Heart right ventricle (tissue), 16 donors: Measurements from ENCODE around the gene EIF2D. TPM values are rescaled to one million over a fixed set of nuclear protein-coding genes. Genes with fewer than 3 reads are reported as not detected.

Experiments
- ATAC-seq, 8 donors: fragments of 200-7000 bp; cut with Tn5 transposase; one replicate each; pipeline ENCODE4 v1.9.1; 2020; ENCODE audit warnings: mild to moderate bottlenecking in 8 of 8, moderate library complexity in 8 of 8, moderate number of reproducible peaks in 1 of 8
- DNase-seq, 2 donors: peaks; one replicate each; pipeline ENCODE4 v3.0.0-alpha.2; 2020
- H3K27ac ChIP-seq, 10 donors: fragments of 200-600 bp; sonication (generic) in 2 of 10; one replicate each; pipeline versions ENCODE4 v1.5.0 to v1.8.0; 2020 to 2022; ENCODE audit warnings: mild to moderate bottlenecking in 3 of 10
- H3K27me3 ChIP-seq, 7 donors: fragments of 200-600 bp; one replicate each; pipeline ENCODE4 v1.8.0; 2021 to 2022; ENCODE audit warnings: mild to moderate bottlenecking in 2 of 7
- H3K36me3 ChIP-seq, 9 donors: fragments of 200-600 bp; sonication (generic) in 1 of 9; one replicate each; pipeline versions ENCODE4 v1.5.0 to v1.8.0; 2020 to 2022; ENCODE audit warnings: mild to moderate bottlenecking in 2 of 9
- H3K4me1 ChIP-seq, 9 donors: fragments of 200-600 bp; sonication (generic) in 1 of 9; one replicate each; pipeline versions ENCODE4 v1.5.0 to v1.8.0; 2020 to 2022; ENCODE audit warnings: mild to moderate bottlenecking in 4 of 9
- H3K4me3 ChIP-seq, 10 donors: fragments of 200-600 bp; sonication (generic) in 2 of 10; one replicate each; pipeline versions ENCODE4 v1.5.0 to v1.8.0; 2020 to 2022; ENCODE audit warnings: mild to moderate bottlenecking in 7 of 10, moderate library complexity in 2 of 10
- H3K9me3 ChIP-seq, 11 donors: fragments of 200-600 bp in 10 of 11; sonication (generic) in 2 of 11; one replicate each; pipeline versions ENCODE4 v1.5.0 to v1.8.0; 2013 to 2022; ENCODE audit warnings: mild to moderate bottlenecking in 2 of 11, control low read depth in 1 of 11, moderate library complexity in 1 of 11
- WGBS, 2 donors: extraction: QIAGEN DNeasy Blood & Tissue Kit; methylation state at CpG; one replicate each; pipeline ENCODE4 v1.1.7; 2013; ENCODE audit warnings: inconsistent platforms in 1 of 2; 5-methylcytosine and 5-hydroxymethylcytosine counted together
- intact Hi-C, 10 donors: fragments of 100-400 bp; cut with DNase I; formaldehyde crosslinking; loops; one replicate each; pipeline versions ENCODE4 v1.11.1 to v1.14.2; 2022
- polyA plus RNA-seq, 2 donors: library from polyadenylated mRNA; stranded (reverse); fragments of 200-250 nt; gene quantifications; one replicate each; pipeline ENCODE4 v1.2.3, GENCODE V29; 2013
- total RNA-seq, 10 donors: library from RNA; stranded (reverse); fragmentation: NEBNext Ultra II Directional in 3 of 10; extraction: Animal tissue kit (Norgen Biotek cat#: 25700) in 3 of 10; gene quantifications; one replicate each; pipeline versions ENCODE4 v1.2.1 to v1.2.4, GENCODE V29; 2021 to 2023
- TF ChIP-seq, protein P1 (sequence below), 9 donors: fragments of 200-600 bp; sonication (generic) in 2 of 9; IDR thresholded peaks; one replicate each; pipeline versions ENCODE4 v1.5.0 to v1.8.0; 2021 to 2022; ENCODE audit warnings: antibody characterized with exemption in 9 of 9, mild to moderate bottlenecking in 5 of 9, moderate library complexity in 1 of 9
- donor health status: Arrhythmogenic right ventricular cardiomyopathy.
- donor health status: ischemic (EF 13 %, LVEDD 7.1; RV severe dilation, severe dysfunction).
- donor health status: healthy with polysubstance abuse.
- donor health status: DM: no; HTN: yes; CAD: no.
- donor health status: DM: no; HTN: no; CAD: no.
- donor health status: ischemic (EF 25% LVEDD 6.9; RV normal size, moderate dysfunction).
- donor health status: ischemic (EF 25% LVEDD 5.7; RV mildly dilated, moderate dysfunction).
- donor health status: healthy.
- donor health status: DM: yes; HTN: yes; CAD: no.
- donor health status: Ischemic cardiomyopathy.
- donor health status: ischemic (EF 35%, LVEDD 5.7; RV mildly dilated, moderate dysfunction).
- donor health status: nonischemic (EF 11% LVEDD 7.7; RV severe dilation, severe dysfunction).
- donor health status: DM: yes; HTN: yes; CAD: no.
- donor health status: PGD.
- donor health status: ischemic (EF 29% LVEDD 5.4; RV normal size, mild dysfunction).
- donor health status: nonischemic (EF 23%, LVEDD 6.1; RV moderate dilation, normal function).

Gene EIF2D
- total and polyA plus RNA-seq, 12 donors = 16.8 to 35.6 (median 29.5) TPM

- ATAC-seq (no peak), DNase-seq (no peak)
- Histone ChIP-seq H3K4me3 (no peak overlapping the region), H3K9me3 (no peaks in the 10 kb centered on the region), H3K4me1 (peaks cover 5 to 15% (median 10%) of the 10 kb centered on the region in 9 donors), H3K27ac (no peak overlapping the region), H3K36me3 (peaks cover 0 to 68% (median 37%) of the 10 kb centered on the region in 9 donors), H3K27me3 (no peaks in the 10 kb centered on the region)
- WGBS, 2 donors = 56 to 57% methylated on average over 4 of the region's 4 CpGs
- TF ChIP-seq, protein P1, sequence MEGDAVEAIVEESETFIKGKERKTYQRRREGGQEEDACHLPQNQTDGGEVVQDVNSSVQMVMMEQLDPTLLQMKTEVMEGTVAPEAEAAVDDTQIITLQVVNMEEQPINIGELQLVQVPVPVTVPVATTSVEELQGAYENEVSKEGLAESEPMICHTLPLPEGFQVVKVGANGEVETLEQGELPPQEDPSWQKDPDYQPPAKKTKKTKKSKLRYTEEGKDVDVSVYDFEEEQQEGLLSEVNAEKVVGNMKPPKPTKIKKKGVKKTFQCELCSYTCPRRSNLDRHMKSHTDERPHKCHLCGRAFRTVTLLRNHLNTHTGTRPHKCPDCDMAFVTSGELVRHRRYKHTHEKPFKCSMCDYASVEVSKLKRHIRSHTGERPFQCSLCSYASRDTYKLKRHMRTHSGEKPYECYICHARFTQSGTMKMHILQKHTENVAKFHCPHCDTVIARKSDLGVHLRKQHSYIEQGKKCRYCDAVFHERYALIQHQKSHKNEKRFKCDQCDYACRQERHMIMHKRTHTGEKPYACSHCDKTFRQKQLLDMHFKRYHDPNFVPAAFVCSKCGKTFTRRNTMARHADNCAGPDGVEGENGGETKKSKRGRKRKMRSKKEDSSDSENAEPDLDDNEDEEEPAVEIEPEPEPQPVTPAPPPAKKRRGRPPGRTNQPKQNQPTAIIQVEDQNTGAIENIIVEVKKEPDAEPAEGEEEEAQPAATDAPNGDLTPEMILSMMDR (IDR thresholded peaks at IDR 0.05) = no peak
- intact Hi-C loops = loop anchor here in 1 of 10 donors (10.0 kb wide), 1 partner anchor 375 kb away; no protein-coding TSS in a partner anchor
Observed at GRCh38 chr1:206609229-206609991, 2.9 kb downstream of the EIF2D start.

DNA sequence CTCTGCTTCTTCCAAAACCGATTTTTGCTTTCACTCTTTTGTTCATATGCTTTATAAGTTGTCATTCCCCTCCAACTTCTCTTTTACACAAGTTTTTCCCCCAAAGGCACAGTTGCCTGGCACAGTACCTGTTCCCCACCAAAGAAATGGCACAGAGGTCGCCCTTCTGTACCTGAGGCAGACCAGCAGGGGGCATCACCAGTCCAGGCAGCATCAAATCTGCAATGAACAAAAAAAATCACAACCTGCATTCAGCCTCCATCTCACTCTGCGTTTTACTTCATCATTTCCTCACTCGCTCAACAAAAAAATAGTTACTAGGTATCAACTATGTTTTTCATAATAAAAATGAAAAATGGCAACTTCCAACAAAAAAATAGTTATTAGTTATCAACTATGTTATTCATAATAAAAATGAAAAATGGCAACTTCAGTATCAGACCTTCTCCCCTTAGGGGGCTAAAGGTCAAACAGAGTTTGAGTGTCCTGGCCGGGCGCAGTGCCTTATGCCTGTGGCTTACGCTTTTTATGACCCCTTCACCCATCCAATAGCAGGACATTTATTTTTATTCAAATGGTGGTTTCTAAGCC, 4.1 kb downstream of the EIF2D start:
- no peak for ATAC-seq
- peaks cover 0 to 80% (median 44%) of the 10 kb centered on the region in 9 donors for H3K36me3 ChIP-seq
- no peaks in the 10 kb centered on the region for H3K27me3 ChIP-seq
- TF ChIP-seq, protein P1 (IDR thresholded peaks at IDR 0.05) = peak; percentile 30 to 77 (median 63)
- no peak for DNase-seq
- H3K9me3 ChIP-seq = no peaks in the 10 kb centered on the region
- H3K4me1 ChIP-seq = peaks cover 5 to 15% (median 10%) of the 10 kb centered on the region in 9 donors
- intact Hi-C loops = loop anchor here in 1 of 10 donors (10.0 kb wide), 1 partner anchor 377 kb away; no protein-coding TSS in a partner anchor
- 78 to 81% methylated on average over 7 of the region's 7 CpGs for WGBS, 2 donors
- H3K27ac ChIP-seq = no peak overlapping the region
- H3K4me3 ChIP-seq = no peak overlapping the region

DNA sequence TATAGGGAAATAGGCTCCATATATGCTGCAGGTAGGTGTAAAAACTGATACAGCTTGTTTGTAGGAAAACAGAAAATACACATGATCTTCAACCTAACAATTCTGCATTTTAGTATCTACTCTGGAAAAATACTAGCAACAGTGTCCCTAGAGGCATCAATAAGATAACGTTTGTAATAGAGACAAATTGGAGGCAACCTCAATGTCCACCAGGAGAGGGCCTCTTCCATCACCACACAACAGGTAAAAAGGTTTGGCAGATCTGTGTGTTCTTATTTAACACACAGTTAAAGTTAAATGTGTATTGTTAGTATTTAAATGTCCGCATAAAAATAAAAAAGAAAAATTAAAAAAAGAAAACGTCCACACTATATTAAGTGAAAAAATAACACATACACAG, 5.4 kb downstream of the EIF2D start:
- intact Hi-C loops = loop anchor here in 1 of 10 donors (10.0 kb wide), 1 partner anchor 378 kb away; no protein-coding TSS in a partner anchor

GRCh38 chr1:206604861-206605260, 7.4 kb downstream of the EIF2D start:
- DNase-seq (no peak), ATAC-seq (no peak)
- WGBS, 2 donors = 76 to 83% methylated on average over 5 of the region's 5 CpGs
- TF ChIP-seq, protein P1 (IDR thresholded peaks at IDR 0.05) = no peak
- Histone ChIP-seq H3K4me1 (no peaks in the 10 kb centered on the region), H3K36me3 (peaks cover 0 to 100% (median 72%) of the 10 kb centered on the region in 9 donors), H3K27me3 (no peaks in the 10 kb centered on the region), H3K27ac (no peak overlapping the region), H3K4me3 (no peak overlapping the region), H3K9me3 (no peaks in the 10 kb centered on the region)
- intact Hi-C loops = loop anchor here in 1 of 10 donors (10.0 kb wide), 1 partner anchor 380 kb away; no protein-coding TSS in a partner anchor

More for the DNA sequence above, 5.4 kb downstream of the EIF2D start:
- Histone ChIP-seq H3K27ac (no peak overlapping the region), H3K4me3 (no peak overlapping the region), H3K36me3 (peaks cover 0 to 94% (median 57%) of the 10 kb centered on the region in 9 donors), H3K9me3 (no peaks in the 10 kb centered on the region), H3K4me1 (peaks cover 5 to 10% (median 9%) of the 10 kb centered on the region in 9 donors), H3K27me3 (no peaks in the 10 kb centered on the region)
- ATAC-seq = no peak
- TF ChIP-seq, protein P1 (IDR thresholded peaks at IDR 0.05) = peak in 5 of 9 donors; percentile 8 to 22 (median 15)
- no peak for DNase-seq
- 66 to 67% methylated on average over 3 of the region's 3 CpGs for WGBS, 2 donors
